HG03460 (cell line): ENCODE measurements around the gene POP7.
"Not testable (repeated sequence)": the region's sequence is repeated elsewhere in the genome, so short reads cannot be mapped to it uniquely, and the experiment has no call there.

Source experiments
- ATAC-seq: cut with Tn5 transposase; IDR thresholded peaks from one replicate; pipeline ENCODE4 v1.9.1; 2021; ENCODE audit not compliant: unreplicated experiment

POP7 gene

DNA sequence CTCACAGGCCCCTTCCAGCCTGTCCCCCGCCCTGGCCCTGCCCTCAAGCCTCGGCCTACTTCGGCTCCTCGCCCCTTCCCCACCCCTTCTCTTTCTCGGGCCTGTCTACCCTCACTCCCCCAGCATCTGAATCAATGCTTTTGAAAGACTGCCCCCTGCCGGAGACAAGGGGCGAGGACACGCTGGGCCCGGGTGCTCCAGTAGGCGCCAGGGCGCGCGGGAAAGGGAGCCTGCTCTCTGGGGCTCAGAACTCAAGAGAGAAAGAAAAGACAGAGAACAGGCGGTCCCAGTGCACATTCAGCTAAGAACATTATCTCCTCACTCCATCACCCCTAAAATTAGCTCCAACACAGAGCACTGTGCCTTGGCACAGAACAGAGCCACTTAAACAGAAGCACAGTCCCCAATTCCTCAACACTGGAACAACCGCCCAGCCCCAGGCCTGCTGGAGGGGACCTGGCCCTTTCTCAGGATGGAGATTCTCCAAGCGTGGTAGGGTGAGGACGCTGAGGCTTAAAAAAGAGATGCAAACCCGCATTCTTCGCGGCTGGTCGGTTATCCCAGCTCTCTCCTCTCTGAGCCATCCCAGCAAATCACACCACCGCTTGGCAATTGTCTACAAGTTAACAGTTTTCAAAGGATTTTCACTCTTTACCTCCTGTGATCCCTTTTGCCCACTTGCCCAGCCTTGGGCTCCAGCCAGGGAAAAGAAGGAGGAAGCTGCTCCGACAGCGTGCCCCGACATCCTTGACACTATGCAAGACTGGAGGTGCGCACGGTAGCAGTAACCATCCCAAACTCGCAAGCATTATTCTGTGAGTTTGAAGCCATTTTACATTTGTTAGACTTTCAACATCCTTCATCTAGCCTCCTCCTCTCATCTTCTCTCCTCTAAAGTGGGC, 14.0 kb upstream of the POP7 start:
- ATAC-seq = no peak

DNA sequence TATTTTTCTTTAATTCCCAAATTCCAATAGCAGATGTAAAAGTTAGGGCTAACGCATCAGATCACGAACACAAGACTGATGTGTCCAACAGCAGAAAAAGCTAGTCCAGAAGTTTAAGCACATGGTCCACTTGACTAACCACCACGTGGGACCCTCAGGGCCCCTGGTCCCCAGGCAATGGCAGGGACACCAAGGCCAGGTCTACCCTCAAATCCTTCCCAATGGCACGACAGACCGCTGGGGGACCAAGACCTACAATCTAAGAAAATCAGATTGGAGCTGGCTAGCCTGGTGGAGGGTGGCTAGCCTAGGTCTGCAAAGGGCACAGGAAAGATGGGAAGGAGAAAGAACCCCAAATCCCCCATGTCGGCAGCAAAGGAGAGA, 13.4 kb upstream of the POP7 start:
- no peak for ATAC-seq

DNA sequence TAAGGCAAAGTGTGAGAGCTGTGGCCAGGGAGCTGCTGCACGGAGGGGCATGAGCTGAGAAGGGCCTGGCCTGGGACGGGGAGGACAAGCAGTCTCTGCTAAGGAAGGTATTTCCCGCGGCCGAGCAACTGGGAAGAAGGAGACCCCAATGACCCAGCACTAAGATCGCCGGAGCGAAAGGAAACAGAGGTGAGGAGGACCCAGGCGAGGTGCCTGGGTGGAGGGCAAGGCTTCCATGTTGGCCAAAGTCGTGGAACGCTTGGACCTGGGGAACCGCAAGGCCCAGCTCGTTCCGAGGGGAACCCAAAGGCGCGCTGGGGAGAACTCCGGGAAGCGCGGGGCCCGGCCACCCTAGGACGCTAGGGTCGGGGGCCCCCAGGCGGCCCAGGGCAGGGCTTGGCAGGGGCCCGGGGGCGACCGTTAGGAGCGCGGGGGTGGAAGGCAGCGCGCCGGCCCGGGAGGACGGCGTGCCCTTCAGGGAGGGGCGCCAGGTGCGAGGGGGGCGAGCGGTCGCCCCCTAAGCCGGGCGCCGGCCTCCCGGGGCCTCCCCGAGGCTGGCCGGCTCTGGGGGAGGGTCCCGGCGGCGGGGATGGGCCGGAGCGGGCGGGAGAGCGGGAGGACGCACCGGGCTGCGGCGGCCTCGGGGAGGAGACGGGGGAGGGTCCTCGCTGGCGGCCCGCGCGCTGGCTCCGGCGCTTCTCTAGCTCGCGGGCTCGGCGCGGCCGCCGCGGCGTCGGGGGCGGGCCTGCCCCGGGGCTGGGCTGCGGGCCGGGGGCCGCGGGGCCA, 12.4 kb upstream of the POP7 start:
- ATAC-seq = no peak

DNA sequence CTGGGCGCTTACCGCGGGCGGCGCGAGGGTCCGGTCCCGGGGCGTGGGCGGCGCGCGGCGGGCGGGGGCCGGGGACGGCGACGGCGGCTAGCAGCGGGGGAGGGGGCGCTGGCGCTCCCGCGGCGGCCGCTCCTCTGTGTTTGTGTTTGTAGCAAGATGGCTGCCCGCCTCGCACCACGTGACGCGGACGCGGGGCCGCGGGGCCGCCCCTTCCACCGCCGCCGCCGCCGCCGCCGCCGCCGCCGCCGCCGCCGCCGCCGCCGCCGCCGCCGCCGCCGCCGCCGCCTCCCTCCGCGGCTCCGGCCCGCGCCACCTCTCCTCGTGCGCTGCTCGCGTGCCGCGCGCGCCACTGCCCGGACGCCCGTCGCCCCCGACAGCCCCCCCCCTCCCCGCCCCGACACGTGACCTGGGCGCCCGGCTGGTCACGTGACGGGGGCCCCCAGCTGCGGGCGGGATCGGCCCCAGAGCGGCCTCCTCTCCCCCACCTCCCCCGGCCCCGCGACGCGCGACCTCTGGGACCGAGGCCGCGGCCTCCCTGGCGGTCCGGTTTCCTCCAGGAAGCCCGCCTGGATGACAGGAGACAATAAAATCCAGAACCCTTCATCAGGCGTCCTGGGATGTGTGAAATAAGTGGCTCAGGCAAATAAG, 11.7 kb upstream of the POP7 start, which contains the start of gene GIGYF1:
Gene GIGYF1, minus strand, starts transcription at position 153 of the 648 bp plus-strand sequence. CDS start 6,012 bp downstream, outside the sequence.
- ATAC-seq = no peak

DNA sequence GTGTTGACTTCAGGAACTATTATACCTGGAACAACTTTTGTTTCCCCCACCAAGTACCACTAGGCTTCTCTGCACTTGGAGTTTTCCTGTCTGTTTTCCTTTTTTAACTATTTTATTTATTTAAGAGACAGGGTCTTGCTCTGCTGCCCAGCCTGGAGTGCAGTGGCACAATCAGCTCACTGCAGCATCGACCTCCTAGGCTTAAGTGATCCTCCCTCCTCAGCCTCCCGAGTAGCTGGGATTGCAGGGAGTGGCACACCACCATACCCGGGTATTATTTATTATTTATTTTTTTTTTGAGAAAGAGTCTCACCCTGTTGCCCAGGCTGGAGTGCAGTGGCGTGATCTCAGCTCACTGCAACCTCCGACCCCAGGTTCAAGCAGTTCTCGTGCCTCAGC, 9.8 kb upstream of the POP7 start:
- ATAC-seq = no peak

DNA sequence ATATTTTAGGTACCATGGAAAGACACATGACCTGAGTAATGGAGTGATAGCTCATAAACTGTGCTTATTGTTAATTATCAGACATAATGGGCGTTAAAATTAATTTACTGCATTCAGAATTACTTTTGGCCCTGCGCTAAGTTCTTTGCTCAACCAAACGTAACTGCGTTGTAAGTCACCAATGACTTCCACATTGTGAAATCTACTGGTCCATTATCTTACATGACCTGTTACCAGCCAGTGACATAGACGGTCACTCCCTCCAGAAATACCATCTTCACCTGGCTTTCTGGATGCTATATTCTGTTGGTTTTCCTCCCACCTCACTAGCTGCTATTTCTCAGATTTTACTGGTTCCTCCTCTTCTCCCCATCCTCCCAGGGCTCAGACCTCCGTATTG, 6.9 kb upstream of the POP7 start:
- ATAC-seq = no peak

DNA sequence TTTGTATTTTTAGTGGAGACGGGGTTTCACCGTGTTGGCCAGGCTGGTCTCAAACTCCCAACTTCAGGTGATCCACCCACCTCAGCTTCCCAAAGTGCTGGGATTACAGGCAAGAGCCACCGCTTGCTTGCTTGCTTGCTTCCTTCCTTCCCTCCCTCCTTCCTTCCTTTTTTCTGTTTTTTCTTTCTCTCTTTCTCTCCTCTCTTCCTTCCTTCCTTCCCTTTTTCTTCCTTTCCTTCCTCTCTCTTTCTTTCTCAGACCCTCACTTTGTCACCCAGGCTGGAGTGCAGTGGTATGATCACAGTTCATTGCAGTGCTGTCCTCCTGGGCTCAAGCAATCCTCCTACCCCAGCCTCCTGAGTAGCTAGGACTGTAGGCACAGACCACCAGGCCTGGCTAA, 4.8 kb upstream of the POP7 start:
- not testable (repeated sequence) for ATAC-seq

DNA sequence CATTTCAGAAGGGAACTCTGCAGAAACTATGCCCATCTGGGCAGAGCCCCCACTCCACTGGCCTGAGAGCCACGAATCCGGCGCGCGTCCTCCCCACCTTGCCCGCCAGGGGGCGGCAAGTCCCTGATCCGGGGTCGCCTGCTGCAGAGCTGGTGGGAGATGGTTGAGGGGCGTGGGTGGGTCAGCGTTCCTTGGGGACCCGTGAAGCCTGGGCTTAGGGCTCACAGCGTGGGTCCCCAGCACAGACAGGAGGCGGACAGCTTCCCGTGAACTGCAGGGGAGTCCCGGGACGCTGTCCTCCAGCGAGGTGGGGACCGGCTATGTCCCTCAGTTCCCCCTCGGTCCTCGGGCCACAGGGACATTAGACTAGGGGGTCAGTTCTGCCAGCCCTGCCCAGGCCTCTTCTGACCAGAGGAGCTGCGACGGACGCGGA, 585 bp upstream of the POP7 start:
- peak; percentile 52 for ATAC-seq

DNA sequence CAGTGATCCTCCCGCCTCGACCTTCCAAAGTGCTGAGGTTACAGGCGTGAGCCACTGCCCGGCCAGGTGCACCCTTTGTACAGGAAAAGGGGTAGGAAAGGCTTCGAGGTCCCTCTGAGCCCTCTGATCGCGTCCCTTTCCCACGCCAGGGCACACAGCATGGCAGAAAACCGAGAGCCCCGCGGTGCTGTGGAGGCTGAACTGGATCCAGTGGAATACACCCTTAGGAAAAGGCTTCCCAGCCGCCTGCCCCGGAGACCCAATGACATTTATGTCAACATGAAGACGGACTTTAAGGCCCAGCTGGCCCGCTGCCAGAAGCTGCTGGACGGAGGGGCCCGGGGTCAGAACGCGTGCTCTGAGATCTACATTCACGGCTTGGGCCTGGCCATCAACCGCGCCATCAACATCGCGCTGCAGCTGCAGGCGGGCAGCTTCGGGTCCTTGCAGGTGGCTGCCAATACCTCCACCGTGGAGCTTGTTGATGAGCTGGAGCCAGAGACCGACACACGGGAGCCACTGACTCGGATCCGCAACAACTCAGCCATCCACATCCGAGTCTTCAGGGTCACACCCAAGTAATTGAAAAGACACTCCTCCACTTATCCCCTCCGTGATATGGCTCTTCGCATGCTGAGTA, 871 bp downstream of the POP7 start:
- ATAC-seq = no peak

DNA sequence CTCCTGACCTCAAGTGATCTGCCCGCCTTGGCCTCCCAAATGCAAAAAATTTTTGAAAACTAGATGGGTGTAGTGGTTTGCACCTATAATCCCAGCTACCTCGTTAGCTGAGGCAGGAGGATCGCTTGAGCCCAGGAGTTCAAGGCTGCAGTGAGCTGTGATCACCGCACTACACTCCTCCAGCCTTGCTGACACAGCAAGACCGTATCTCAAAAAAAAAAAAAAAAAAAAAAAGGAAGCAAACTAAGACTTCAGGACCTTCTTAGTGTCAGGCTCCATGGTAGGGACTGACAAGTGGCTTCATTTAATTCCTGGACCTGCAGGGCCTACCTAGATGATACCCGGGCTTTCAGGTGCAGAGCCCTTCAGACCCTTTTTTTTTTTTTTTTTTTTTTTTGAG, 2.5 kb downstream of the POP7 start:
- no peak for ATAC-seq

DNA sequence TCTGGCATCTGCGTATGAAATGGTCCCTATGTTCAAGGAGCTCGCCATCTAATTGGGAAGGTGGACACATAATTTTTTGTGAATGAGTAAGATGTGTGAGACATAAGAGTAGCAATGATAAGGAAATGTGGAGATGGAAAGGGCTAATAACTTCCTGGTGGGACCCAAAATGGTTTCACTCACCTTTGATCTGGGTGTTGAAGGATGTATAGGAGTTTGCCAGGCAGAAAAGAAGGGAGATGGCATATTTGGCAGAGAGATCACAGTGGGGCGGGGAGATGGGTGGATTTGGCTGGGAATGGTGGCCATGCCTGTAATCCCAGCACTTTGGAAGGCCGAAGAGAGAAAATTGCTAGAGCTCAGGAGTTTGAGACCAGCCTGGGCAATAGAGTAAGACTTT, 4.5 kb downstream of the POP7 start:
- ATAC-seq = no peak

DNA sequence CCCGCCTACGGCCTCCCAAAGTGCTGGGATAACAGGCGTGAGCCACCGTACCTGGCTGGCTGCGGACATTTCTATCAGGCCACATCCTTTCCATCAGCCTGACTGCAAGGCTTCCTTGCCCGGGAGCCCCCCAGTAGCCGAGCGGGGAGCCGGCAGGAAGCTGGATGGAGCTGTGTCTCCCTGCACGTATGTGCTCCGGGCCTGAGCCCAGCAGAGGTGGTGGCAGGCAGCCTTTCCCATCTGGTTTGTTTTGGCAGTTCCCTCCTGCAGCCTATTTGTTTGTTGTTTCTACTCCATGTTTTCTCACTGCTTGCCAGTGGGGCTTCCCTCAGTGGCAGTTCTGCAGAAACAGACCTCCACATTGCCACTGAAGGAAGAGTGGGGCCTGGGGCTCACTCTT, 5.4 kb downstream of the POP7 start:
- no peak for ATAC-seq

DNA sequence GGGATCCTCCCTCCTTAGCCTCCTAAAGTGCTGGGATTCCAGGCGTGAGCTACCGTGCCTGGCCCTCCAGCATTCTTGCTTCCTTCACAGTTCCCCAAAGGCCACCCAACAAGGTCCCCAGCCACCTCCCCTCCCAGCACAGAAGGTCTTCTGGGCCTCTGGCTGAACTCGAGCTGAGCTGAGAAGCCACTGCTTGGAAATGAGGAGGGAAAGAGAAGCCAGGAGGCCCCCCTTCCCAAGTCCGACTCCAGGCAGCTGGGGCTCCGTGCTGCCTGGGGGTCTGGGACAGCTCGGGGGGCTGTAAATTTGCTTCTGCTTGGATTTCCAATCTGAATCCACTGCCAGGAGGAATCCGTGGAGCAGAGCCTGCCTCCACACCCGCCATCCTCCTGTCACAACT, 8.8 kb downstream of the POP7 start:
- no peak for ATAC-seq

DNA sequence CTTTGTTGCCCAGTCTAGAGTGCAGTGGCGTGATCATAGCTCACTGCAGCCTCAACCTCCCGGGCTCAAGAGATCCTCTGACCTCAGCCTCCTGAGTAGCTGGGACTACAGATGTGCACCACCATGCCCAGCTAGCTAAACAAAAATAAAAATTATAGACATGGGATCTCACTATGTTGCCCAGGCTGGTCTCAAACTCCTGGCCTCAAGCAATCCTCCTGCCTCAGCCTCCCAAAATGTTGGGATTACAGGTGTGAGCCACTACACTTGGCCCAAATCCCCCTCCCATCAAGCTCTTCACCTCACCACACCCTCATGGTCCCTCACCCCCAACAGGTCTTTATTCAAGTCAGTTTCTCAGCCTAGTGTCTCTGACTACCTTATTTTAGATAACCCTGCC, 11.2 kb downstream of the POP7 start:
- ATAC-seq = not testable (repeated sequence)

DNA sequence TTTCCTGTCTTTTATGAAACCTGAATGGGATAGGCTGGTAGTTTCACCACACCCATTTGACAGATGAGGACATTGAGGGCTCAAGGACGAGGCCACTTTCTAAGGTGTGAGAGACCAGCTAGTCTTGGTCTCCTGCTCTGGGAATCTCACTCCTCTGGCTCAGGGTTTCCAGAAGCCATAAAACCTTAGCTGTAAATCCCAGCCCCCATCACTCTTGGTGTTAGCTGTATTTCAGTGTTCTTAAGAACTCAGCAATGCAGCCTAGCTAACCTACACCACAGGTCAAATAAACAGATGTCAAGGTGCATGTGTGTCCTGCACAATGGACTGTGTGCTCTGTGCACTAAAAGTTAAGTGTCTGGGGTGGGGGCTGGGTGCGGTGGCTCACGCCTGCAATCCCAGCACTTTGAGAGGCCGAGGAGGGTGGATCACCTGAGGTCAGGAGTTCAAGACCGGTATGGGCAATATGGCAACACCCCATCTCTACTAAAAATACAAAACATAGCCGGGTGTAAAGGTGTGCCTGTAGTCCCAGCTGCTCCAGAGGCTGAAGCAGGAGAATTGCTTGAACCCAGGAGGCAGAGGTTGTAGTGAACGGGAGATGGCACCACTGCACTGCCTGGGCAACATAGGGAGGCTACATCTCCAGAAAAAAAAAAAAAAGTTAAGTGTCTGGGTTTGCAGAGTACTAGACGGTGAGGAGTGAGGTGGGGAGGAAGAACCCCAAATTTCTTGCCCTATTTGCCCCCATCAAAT, 13.8 kb downstream of the POP7 start:
- no peak for ATAC-seq

DNA sequence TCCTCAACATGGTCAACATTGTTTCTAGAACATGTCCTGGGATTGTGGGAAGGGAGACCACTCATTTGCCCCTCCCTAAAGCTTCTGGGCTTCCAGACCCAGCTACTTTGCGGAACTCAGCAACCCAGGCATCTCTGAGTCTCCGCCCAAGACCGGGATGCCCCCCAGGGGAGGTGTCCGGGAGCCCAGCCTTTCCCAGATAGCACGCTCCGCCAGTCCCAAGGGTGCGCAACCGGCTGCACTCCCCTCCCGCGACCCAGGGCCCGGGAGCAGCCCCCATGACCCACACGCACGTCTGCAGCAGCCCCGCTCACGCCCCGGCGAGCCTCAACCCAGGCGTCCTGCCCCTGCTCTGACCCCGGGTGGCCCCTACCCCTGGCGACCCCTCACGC, 14.4 kb downstream of the POP7 start, which contains the start of gene EPO:
Gene EPO, plus strand, starts transcription at position 190 of the 392 bp plus-strand sequence. CDS start 513 bp downstream, outside the sequence.
- no peak for ATAC-seq

DNA sequence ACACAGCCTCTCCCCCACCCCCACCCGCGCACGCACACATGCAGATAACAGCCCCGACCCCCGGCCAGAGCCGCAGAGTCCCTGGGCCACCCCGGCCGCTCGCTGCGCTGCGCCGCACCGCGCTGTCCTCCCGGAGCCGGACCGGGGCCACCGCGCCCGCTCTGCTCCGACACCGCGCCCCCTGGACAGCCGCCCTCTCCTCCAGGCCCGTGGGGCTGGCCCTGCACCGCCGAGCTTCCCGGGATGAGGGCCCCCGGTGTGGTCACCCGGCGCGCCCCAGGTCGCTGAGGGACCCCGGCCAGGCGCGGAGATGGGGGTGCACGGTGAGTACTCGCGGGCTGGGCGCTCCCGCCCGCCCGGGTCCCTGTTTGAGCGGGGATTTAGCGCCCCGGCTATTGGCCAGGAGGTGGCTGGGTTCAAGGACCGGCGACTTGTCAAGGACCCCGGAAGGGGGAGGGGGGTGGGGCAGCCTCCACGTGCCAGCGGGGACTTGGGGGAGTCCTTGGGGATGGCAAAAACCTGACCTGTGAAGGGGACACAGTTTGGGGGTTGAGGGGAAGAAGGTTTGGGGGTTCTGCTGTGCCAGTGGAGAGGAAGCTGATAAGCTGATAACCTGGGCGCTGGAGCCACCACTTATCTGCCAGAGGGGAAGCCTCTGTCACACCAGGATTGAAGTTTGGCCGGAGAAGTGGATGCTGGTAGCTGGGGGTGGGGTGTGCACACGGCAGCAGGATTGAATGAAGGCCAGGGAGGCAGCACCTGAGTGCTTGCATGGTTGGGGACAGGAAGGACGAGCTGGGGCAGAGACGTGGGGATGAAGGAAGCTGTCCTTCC, 15.0 kb downstream of the POP7 start:
- ATAC-seq = no peak

DNA sequence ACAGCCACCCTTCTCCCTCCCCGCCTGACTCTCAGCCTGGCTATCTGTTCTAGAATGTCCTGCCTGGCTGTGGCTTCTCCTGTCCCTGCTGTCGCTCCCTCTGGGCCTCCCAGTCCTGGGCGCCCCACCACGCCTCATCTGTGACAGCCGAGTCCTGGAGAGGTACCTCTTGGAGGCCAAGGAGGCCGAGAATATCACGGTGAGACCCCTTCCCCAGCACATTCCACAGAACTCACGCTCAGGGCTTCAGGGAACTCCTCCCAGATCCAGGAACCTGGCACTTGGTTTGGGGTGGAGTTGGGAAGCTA, 15.5 kb downstream of the POP7 start:
- ATAC-seq = no peak

DNA sequence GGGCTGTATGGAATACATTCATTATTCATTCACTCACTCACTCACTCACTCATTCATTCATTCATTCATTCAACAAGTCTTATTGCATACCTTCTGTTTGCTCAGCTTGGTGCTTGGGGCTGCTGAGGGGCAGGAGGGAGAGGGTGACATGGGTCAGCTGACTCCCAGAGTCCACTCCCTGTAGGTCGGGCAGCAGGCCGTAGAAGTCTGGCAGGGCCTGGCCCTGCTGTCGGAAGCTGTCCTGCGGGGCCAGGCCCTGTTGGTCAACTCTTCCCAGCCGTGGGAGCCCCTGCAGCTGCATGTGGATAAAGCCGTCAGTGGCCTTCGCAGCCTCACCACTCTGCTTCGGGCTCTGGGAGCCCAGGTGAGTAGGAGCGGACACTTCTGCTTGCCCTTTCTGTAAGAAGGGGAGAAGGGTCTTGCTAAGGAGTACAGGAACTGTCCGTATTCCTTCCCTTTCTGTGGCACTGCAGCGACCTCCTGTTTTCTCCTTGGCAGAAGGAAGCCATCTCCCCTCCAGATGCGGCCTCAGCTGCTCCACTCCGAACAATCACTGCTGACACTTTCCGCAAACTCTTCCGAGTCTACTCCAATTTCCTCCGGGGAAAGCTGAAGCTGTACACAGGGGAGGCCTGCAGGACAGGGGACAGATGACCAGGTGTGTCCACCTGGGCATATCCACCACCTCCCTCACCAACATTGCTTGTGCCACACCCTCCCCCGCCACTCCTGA, 16.7 kb downstream of the POP7 start:
- no peak for ATAC-seq
